WTC11 (cell line): Measurements from ENCODE around the gene TEX261. TPM values are rescaled to one million over a fixed set of nuclear protein-coding genes. Genes with fewer than 3 reads are reported as not detected.
A peak's percentile ranks its signal among the peaks of the same experiment; 100 is the strongest.

Experiments used
- ATAC-seq: fragments of 200-7000 bp; cut with Tn5 transposase; 2 replicates; pipeline ENCODE4 v1.10.0; 2021; ENCODE audit warnings: mild to moderate bottlenecking, moderate library complexity
- CTCF ChIA-PET: fragments of 300-600 bp; sonication (Branson Sonifier 250); formaldehyde crosslinking; loops from one replicate; lab custom pipeline; 2021; ENCODE audit warnings: antibody characterized with exemption; lab: Charles Lee
- POLR2A ChIA-PET: fragments of 350-600 bp; sonication (Branson Sonifier 250); formaldehyde crosslinking; loops from one replicate; lab custom pipeline; 2021; ENCODE audit warnings: antibody characterized with exemption; lab: Charles Lee
- DNase-seq: peaks from one replicate; pipeline ENCODE4 v3.0.0; 2021; ENCODE audit warnings: low spot score
- H3K27ac Mint-ChIP-seq: 2 replicates; pipeline ENCODE4 v1.8.0; 2021; ENCODE audit warnings: mixed read lengths
- H3K27me3 Mint-ChIP-seq: 2 replicates; pipeline ENCODE4 v1.8.0; 2021; ENCODE audit warnings: low read depth, mild to moderate bottlenecking, moderate library complexity, mixed read lengths
- H3K36me3 Mint-ChIP-seq: 2 replicates; pipeline ENCODE4 v1.8.0; 2021; ENCODE audit warnings: mixed read lengths
- H3K4me1 Mint-ChIP-seq: 2 replicates; pipeline ENCODE4 v1.8.0; 2022; ENCODE audit warnings: mixed read lengths
- H3K4me3 Mint-ChIP-seq: 2 replicates; pipeline ENCODE4 v1.8.0; 2021; ENCODE audit warnings: mild to moderate bottlenecking, moderate library complexity, mixed read lengths
- H3K9me3 Mint-ChIP-seq: 2 replicates; pipeline ENCODE4 v1.8.0; 2021; ENCODE audit warnings: mixed read lengths
- AR ChIP-seq: fragments of 250-450 bp; sonication (Bioruptor Pico); IDR thresholded peaks from 2 replicates; pipeline ENCODE4 v1.9.0; 2021; ENCODE audit warnings: mild to moderate bottlenecking
- CREB1 ChIP-seq: sonication (generic); formaldehyde crosslinking; IDR thresholded peaks from 2 replicates; pipeline ENCODE4 v1.8.0; 2023; ENCODE audit warnings: mild to moderate bottlenecking, missing genetic modification reagents
- E2F5 ChIP-seq: sonication (generic); formaldehyde crosslinking; IDR thresholded peaks from 2 replicates; pipeline ENCODE4 v1.8.1; 2022; ENCODE audit warnings: mild to moderate bottlenecking, moderate library complexity, missing genetic modification reagents
- ERG ChIP-seq: fragments of 250-450 bp; sonication (Bioruptor Pico); IDR thresholded peaks from 2 replicates; pipeline ENCODE4 v1.8.0; 2021; ENCODE audit warnings: mild to moderate bottlenecking
- ESRRA ChIP-seq: sonication (generic); formaldehyde crosslinking; IDR thresholded peaks from 2 replicates; pipeline ENCODE4 v1.8.1; 2022; ENCODE audit warnings: mild to moderate bottlenecking, missing genetic modification reagents, borderline replicate concordance
- FOXP1 ChIP-seq: sonication (generic); formaldehyde crosslinking; IDR thresholded peaks from 2 replicates; pipeline ENCODE4 v1.8.0; 2022; ENCODE audit warnings: missing genetic modification reagents, mild to moderate bottlenecking, moderate library complexity, borderline replicate concordance
- IRF2 ChIP-seq: sonication (generic); formaldehyde crosslinking; IDR thresholded peaks from 2 replicates; pipeline ENCODE4 v1.8.0; 2022; ENCODE audit warnings: low read depth, missing genetic modification reagents, borderline replicate concordance
- JUN ChIP-seq: sonication (generic); formaldehyde crosslinking; IDR thresholded peaks from 2 replicates; pipeline ENCODE4 v1.8.0; 2023; ENCODE audit warnings: mild to moderate bottlenecking, missing genetic modification reagents
- MLX ChIP-seq: sonication (generic); formaldehyde crosslinking; IDR thresholded peaks from 2 replicates; pipeline ENCODE4 v1.8.1; 2023; ENCODE audit warnings: mild to moderate bottlenecking, missing genetic modification reagents, moderate library complexity
- NFATC4 ChIP-seq: fragments of 250-450 bp; sonication (Bioruptor Pico); IDR thresholded peaks from 2 replicates; pipeline ENCODE4 v1.9.0; 2021; ENCODE audit warnings: mild to moderate bottlenecking
- NR2C2 ChIP-seq: sonication (generic); formaldehyde crosslinking; IDR thresholded peaks from 2 replicates; pipeline ENCODE4 v1.8.0; 2022; ENCODE audit warnings: mild to moderate bottlenecking, missing genetic modification reagents
- RELA ChIP-seq: sonication (generic); formaldehyde crosslinking; IDR thresholded peaks from 2 replicates; pipeline ENCODE4 v1.8.1; 2022; ENCODE audit warnings: missing genetic modification reagents, mild to moderate bottlenecking, borderline replicate concordance
- SMAD4 ChIP-seq: sonication (generic); formaldehyde crosslinking; IDR thresholded peaks from 2 replicates; pipeline ENCODE4 v1.8.0; 2022; ENCODE audit warnings: mild to moderate bottlenecking, missing genetic modification reagents
- SOX15 ChIP-seq: fragments of 250-450 bp; sonication (Bioruptor Pico); IDR thresholded peaks from 2 replicates; pipeline ENCODE4 v1.9.0; 2021; ENCODE audit warnings: mild to moderate bottlenecking
- SP1 ChIP-seq: sonication (generic); formaldehyde crosslinking; conservative IDR thresholded peaks from 2 replicates; pipeline ENCODE4 v1.8.1; 2022; ENCODE audit warnings: missing genetic modification reagents
- STAT6 ChIP-seq: sonication (generic); formaldehyde crosslinking; conservative IDR thresholded peaks from 2 replicates; pipeline ENCODE4 v1.8.1; 2023; ENCODE audit warnings: mild to moderate bottlenecking, low read depth, missing genetic modification reagents, moderate library complexity
- ZNF121 ChIP-seq: sonication (generic); formaldehyde crosslinking; IDR thresholded peaks from 2 replicates; pipeline ENCODE4 v1.8.0; 2023; ENCODE audit warnings: missing genetic modification reagents
- ZNF396 ChIP-seq: fragments of 250-450 bp; sonication (Bioruptor Pico); IDR thresholded peaks from 2 replicates; pipeline ENCODE4 v1.8.0; 2021; ENCODE audit warnings: mild to moderate bottlenecking, moderate library complexity, borderline replicate concordance
- ZNF671 ChIP-seq: fragments of 250-450 bp; sonication (Bioruptor Pico); IDR thresholded peaks from 2 replicates; pipeline ENCODE4 v1.8.0; 2021; ENCODE audit warnings: mild to moderate bottlenecking
- ZSCAN18 ChIP-seq: fragments of 250-450 bp; sonication (Bioruptor Pico); IDR thresholded peaks from 2 replicates; pipeline ENCODE4 v2.1.2; 2022; ENCODE audit warnings: mild to moderate bottlenecking, moderate library complexity
- total RNA-seq: library from RNA; stranded (reverse); gene quantifications from 3 replicates; pipeline ENCODE4 v1.2.3, GENCODE V29; 2021

Gene TEX261
- total RNA-seq, 1 experiment from 2014 or later: 18.3 TPM

GRCh38 chr2:70938586-70938950 lies 56.1 kb downstream of the TEX261 start:
- ChIA-PET CTCF (interaction anchor here (0.6 to 6.6 kb wide), 11 partner anchors 9 to 171 kb away, joined by 3 to 91 read pairs (median 6); partner anchors contain the start of genes ADD2 and FIGLA), POLR2A (interaction anchor here (0.9 to 1.3 kb wide), 2 partner anchors 22 to 25 kb away, joined by 3 read pairs; no protein-coding TSS in a partner anchor)
- Mint-ChIP-seq H3K27me3 (peaks cover 73% of the 10 kb centered on the region), H3K36me3 (no peaks in the 10 kb centered on the region), H3K27ac (no peak overlapping the region), H3K4me3 (peak overlapping the region; percentile 58), H3K4me1 (peaks cover 32% of the 10 kb centered on the region), H3K9me3 (no peaks in the 10 kb centered on the region)
- ATAC-seq: no peak
- TF ChIP-seq E2F5 (CRISPR knock-in tag) (no peak), ESRRA (CRISPR knock-in tag) (no peak), AR (no peak), CREB1 (no peak), ZSCAN18 (CRISPR knock-in tag) (no peak), ZNF121 (CRISPR knock-in tag) (no peak), SMAD4 (CRISPR knock-in tag) (no peak), ZNF396 (CRISPR knock-in tag) (no peak), JUN (CRISPR knock-in tag) (no peak), FOXP1 (CRISPR knock-in tag) (no peak), SP1 (CRISPR knock-in tag) (no peak), SOX15 (no peak), MLX (CRISPR knock-in tag) (no peak), ERG (CRISPR knock-in tag) (no peak), STAT6 (CRISPR knock-in tag) (no peak), RELA (CRISPR knock-in tag) (no peak), NFATC4 (CRISPR knock-in tag) (no peak), NR2C2 (CRISPR knock-in tag) (no peak), ZNF671 (CRISPR knock-in tag) (no peak), IRF2 (CRISPR knock-in tag) (no peak)
- no peak for DNase-seq
